Measurements from ENCODE around the gene NEIL3. TPM values are rescaled to one million over a fixed set of nuclear protein-coding genes. Genes with fewer than 3 reads are reported as not detected.

Gene NEIL3
- total and polyA plus RNA-seq, 10 of the 15 experiments (the other 5 are each of a cell fraction or from before 2014, with no cell fraction given): 3.0 to 13.8 (median 8.9) TPM

DNA sequence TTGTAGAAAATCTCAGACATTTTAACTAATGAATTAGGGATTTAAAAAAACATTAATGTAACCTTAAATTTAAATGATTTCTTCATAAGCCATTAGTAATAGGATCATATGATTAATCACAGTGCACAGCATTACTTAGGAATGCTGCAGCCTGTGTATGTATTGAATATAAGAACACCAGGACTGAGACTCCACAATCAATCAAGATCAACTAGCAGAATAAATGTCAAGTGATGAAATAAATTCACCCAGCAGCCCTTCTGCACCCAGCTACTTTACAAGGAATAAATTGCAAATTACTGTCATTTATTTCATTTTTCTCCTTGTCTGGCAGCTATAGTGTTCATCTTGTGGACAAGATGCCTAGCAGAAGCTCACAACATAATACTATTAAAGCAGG lies 46.5 kb downstream of the NEIL3 start:
- no peak for ATAC-seq
- Histone ChIP-seq H3K27ac (ENCODE audit: control insufficient read depth, insufficient read depth) (no peak overlapping the region), H3K4me2 (ENCODE audit: control insufficient read depth, insufficient read depth) (no peak overlapping the region), H3K9me3 (replicated peaks; ENCODE audit: control insufficient read depth, insufficient read depth, low read length) (no peaks in the 10 kb centered on the region), H4K20me1 (ENCODE audit: control insufficient read depth, insufficient read depth) (no peaks in the 10 kb centered on the region), H3K27me3 (replicated peaks in 1 of 2; ENCODE audit: control insufficient read depth in 2 of 2, insufficient read depth in 2 of 2, low read length in 1 of 2) (no peaks in the 10 kb centered on the region), H3K9ac (ENCODE audit: control insufficient read depth, insufficient read depth, low read length) (no peak overlapping the region), H3K4me3 (no peak overlapping the region), H3K79me2 (ENCODE audit: control insufficient read depth, insufficient read depth, low read length) (no peaks in the 10 kb centered on the region), H2AFZ (ENCODE audit: control insufficient read depth, low read depth, low read length) (no peak overlapping the region), H3K36me3 (ENCODE audit: control insufficient read depth in 2 of 2, insufficient read depth in 2 of 2, low read length in 1 of 2) (peaks cover 0 to 4% of the 10 kb centered on the region in 2 experiments; a peak in 2 of 4 replicates), H3K4me1 (ENCODE audit: control insufficient read depth, insufficient read depth, low read length) (no peaks in the 10 kb centered on the region)
- POLR2A ChIA-PET: no interaction called here
- SMC1A ChIA-PET (ENCODE audit: uncharacterized antibody, unreplicated experiment): no interaction called here
- FAIRE-seq: no peak
- CTCF ChIA-PET: no interaction called here
- TF ChIP-seq, protein P1, sequence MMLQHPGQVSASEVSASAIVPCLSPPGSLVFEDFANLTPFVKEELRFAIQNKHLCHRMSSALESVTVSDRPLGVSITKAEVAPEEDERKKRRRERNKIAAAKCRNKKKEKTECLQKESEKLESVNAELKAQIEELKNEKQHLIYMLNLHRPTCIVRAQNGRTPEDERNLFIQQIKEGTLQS (IDR thresholded peaks at IDR 0.05; ENCODE audit: borderline replicate concordance, extremely low read depth, low read depth, low read length): no peak
- no peak for TF ChIP-seq TCF3 (IDR thresholded peaks at IDR 0.05; ENCODE audit: borderline replicate concordance, insufficient read depth, low read depth, low read length)
- no peak for TF ChIP-seq PAX8 (IDR thresholded peaks at IDR 0.05)
- TF ChIP-seq PML (IDR thresholded peaks at IDR 0.05; ENCODE audit: low read length): no peak
- no peak for TF ChIP-seq KLF5 (IDR thresholded peaks at IDR 0.05; ENCODE audit: partially characterized antibody)
- no peak for TF ChIP-seq LARP7 (IDR thresholded peaks at IDR 0.05)
- no peak for TF ChIP-seq NRF1 (conservative IDR thresholded peaks at IDR 0.05; ENCODE audit: low read depth, low read length)
- RAD21 ChIA-PET (ENCODE audit: unreplicated experiment): no interaction called here
- DNase-seq (ENCODE audit: low read depth, low spot score): no peak
- intact Hi-C loops (cut with micrococcal nuclease; ENCODE audit: unreplicated experiment): no loop called here
- no TSS peak for BruUV-seq (replicated peaks)
- in situ Hi-C loops (cut with MboI): no loop called here

DNA sequence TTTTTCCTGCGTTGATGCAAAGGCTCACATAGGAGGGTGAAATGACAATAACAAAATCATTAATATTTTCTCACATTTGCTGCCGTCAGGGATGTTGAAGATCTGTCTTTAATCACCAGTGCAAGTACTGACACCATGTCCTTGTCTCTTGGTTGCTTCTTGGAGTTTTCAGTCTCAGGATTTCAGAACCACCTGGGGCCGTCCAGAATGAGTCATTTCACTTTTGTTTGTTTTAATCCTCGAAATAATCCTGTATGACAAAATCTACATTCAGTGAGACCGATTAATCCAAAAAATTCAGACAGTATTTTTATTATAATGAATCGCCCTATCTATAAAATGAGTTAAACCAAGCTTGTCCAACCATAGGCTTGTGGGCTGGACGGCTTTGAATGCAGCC lies 47.2 kb downstream of the NEIL3 start:
- no peak overlapping the region for H2AFZ ChIP-seq (ENCODE audit: control insufficient read depth, low read depth, low read length)
- 90% methylated on average over 7 of the region's 7 CpGs for WGBS (ENCODE audit: insufficient coverage, insufficient replicate concordance, low lambda C conversion rate, missing lambda C conversion rate)
- intact Hi-C loops (cut with micrococcal nuclease; ENCODE audit: unreplicated experiment) (no loop called here), in situ Hi-C loops (cut with MboI) (no loop called here)
- no peaks in the 10 kb centered on the region for H3K9me3 ChIP-seq (replicated peaks; ENCODE audit: control insufficient read depth, insufficient read depth, low read length)
- ATAC-seq (no peak), FAIRE-seq (no peak), DNase-seq (ENCODE audit: low read depth, low spot score) (no peak)
- no peak overlapping the region for H3K9ac ChIP-seq (ENCODE audit: control insufficient read depth, insufficient read depth, low read length)
- POLR2A ChIA-PET: no interaction called here
- CTCF ChIA-PET: no interaction called here
- H3K36me3 ChIP-seq (ENCODE audit: control insufficient read depth in 2 of 2, insufficient read depth in 2 of 2, low read length in 1 of 2): peaks cover 0 to 4% of the 10 kb centered on the region in 2 experiments; a peak in 2 of 4 replicates
- no peaks in the 10 kb centered on the region for H3K4me1 ChIP-seq (ENCODE audit: control insufficient read depth, insufficient read depth, low read length)
- no peak overlapping the region for H3K27ac ChIP-seq (ENCODE audit: control insufficient read depth, insufficient read depth)
- SMC1A ChIA-PET (ENCODE audit: uncharacterized antibody, unreplicated experiment): no interaction called here
- no peak overlapping the region for H3K4me2 ChIP-seq (ENCODE audit: control insufficient read depth, insufficient read depth)
- BruUV-seq (replicated peaks): no TSS peak
- RAD21 ChIA-PET (ENCODE audit: unreplicated experiment): no interaction called here
- H3K4me3 ChIP-seq: no peak overlapping the region
- no peaks in the 10 kb centered on the region for H3K79me2 ChIP-seq (ENCODE audit: control insufficient read depth, insufficient read depth, low read length)
- no peaks in the 10 kb centered on the region for H4K20me1 ChIP-seq (ENCODE audit: control insufficient read depth, insufficient read depth)
- no peaks in the 10 kb centered on the region for H3K27me3 ChIP-seq (replicated peaks in 1 of 2; ENCODE audit: control insufficient read depth in 2 of 2, insufficient read depth in 2 of 2, low read length in 1 of 2)
- TF ChIP-seq NR2F1 (conservative IDR thresholded peaks at IDR 0.05): no peak
- no peak for TF ChIP-seq NKRF (conservative IDR thresholded peaks at IDR 0.05)
- no peak for TF ChIP-seq SIN3A (IDR thresholded peaks at IDR 0.05; ENCODE audit: low read depth, low read length)
- no peak for TF ChIP-seq GABPA (IDR thresholded peaks at IDR 0.05; ENCODE audit: low read depth)
- TF ChIP-seq, protein P2, sequence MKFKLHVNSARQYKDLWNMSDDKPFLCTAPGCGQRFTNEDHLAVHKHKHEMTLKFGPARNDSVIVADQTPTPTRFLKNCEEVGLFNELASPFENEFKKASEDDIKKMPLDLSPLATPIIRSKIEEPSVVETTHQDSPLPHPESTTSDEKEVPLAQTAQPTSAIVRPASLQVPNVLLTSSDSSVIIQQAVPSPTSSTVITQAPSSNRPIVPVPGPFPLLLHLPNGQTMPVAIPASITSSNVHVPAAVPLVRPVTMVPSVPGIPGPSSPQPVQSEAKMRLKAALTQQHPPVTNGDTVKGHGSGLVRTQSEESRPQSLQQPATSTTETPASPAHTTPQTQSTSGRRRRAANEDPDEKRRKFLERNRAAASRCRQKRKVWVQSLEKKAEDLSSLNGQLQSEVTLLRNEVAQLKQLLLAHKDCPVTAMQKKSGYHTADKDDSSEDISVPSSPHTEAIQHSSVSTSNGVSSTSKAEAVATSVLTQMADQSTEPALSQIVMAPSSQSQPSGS (IDR thresholded peaks at IDR 0.05; ENCODE audit: low read length): no peak
- TF ChIP-seq NR2C1 (IDR thresholded peaks at IDR 0.05): no peak
- TF ChIP-seq NFYA (IDR thresholded peaks at IDR 0.05; ENCODE audit: borderline replicate concordance, low read depth, low read length): no peak
- TF ChIP-seq BMI1 (IDR thresholded peaks at IDR 0.05; ENCODE audit: borderline replicate concordance): no peak
- TF ChIP-seq CHD4 (IDR thresholded peaks at IDR 0.05): no peak
- no peak for TF ChIP-seq ZBED1 (IDR thresholded peaks at IDR 0.05; ENCODE audit: borderline replicate concordance)
- TF ChIP-seq HDAC6 (IDR thresholded peaks at IDR 0.05; ENCODE audit: unreplicated experiment): no peak
- no peak for TF ChIP-seq MTA3 (IDR thresholded peaks at IDR 0.05; ENCODE audit: borderline replicate concordance, low read length)
